Measurements from ENCODE around the gene PFKFB2.

Gene PFKFB2

DNA sequence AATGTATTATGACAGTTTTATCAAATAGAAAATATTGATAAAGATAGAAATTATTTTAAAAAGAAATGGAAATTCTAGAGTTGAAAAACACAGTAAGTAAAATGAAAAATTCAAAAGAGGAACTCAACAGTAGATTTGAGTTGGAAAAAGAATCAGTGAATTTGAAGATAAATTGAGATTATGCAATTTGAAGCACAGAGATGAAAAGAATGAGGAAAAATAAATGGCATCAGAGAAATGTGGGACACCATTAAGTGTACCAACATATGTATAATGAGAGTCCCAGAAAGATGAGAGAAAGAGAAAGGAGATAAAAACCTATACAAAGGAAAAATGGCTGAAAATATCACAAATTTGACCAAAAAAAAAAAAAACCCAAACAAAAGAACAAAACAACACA lies 76.0 kb downstream of the PFKFB2 start:
- TF ChIP-seq, protein P1, sequence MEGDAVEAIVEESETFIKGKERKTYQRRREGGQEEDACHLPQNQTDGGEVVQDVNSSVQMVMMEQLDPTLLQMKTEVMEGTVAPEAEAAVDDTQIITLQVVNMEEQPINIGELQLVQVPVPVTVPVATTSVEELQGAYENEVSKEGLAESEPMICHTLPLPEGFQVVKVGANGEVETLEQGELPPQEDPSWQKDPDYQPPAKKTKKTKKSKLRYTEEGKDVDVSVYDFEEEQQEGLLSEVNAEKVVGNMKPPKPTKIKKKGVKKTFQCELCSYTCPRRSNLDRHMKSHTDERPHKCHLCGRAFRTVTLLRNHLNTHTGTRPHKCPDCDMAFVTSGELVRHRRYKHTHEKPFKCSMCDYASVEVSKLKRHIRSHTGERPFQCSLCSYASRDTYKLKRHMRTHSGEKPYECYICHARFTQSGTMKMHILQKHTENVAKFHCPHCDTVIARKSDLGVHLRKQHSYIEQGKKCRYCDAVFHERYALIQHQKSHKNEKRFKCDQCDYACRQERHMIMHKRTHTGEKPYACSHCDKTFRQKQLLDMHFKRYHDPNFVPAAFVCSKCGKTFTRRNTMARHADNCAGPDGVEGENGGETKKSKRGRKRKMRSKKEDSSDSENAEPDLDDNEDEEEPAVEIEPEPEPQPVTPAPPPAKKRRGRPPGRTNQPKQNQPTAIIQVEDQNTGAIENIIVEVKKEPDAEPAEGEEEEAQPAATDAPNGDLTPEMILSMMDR (IDR thresholded peaks at IDR 0.05; ENCODE audit: control insufficient read depth, insufficient read depth, low read depth, low read length, missing control alignments): no peak
- no peak for DNase-seq (ENCODE audit: low read depth)
- no peak overlapping the region for H3K4me3 ChIP-seq (ENCODE audit: control insufficient read depth, low read depth, low read length)

Measured in AG09309 (cell line).